ENCODE measurements around the gene TMEM98. TPM values are rescaled to one million over a fixed set of nuclear protein-coding genes. Genes with fewer than 3 reads are reported as not detected.

The TMEM98 gene
- total and polyA plus RNA-seq, 9 of the 15 experiments (the other 6 are each of a cell fraction or from before 2014, with no cell fraction given): 33.5 to 164 (median 84.7) TPM

- TF ChIP-seq, protein P1, sequence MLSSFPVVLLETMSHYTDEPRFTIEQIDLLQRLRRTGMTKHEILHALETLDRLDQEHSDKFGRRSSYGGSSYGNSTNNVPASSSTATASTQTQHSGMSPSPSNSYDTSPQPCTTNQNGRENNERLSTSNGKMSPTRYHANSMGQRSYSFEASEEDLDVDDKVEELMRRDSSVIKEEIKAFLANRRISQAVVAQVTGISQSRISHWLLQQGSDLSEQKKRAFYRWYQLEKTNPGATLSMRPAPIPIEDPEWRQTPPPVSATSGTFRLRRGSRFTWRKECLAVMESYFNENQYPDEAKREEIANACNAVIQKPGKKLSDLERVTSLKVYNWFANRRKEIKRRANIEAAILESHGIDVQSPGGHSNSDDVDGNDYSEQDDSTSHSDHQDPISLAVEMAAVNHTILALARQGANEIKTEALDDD (IDR thresholded peaks at IDR 0.05): no peak
- TF ChIP-seq ERF (CRISPR knock-in tag; IDR thresholded peaks at IDR 0.05) (no peak), CBFA2T3 (IDR thresholded peaks at IDR 0.05) (peak; percentile 32; the same call in 1 of the 2 replicates), ATF7 (IDR thresholded peaks at IDR 0.05) (no peak)
Observed at GRCh38 chr17:32960815-32961214, 32.9 kb downstream of the TMEM98 start (continued).

DNA sequence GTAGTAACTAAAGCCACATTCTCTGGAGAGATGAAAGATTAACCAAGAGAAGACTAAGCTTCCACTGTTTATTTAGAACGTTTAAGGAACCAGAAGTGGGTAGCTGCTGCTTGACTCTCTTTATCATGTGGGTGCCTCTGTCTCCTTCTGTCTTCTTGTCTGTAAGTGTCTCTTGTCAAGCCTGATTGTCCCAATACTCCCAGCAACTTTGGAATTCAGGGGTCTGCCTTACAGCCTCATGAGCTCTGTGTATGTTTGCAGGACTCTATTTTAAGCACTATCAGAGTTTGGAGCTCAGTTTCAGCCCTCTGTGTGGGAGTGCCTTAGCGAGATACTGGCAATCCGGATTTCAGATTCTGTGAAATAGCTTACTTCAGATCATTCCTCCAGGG, 34.4 kb downstream of the TMEM98 start:
- H3K79me2 ChIP-seq (ENCODE audit: control insufficient read depth, insufficient read depth, low read length): no peaks in the 10 kb centered on the region
- H3K4me1 ChIP-seq (replicated peaks in 1 of 2; ENCODE audit: control insufficient read depth in 2 of 2, insufficient read depth in 2 of 2, low read length in 2 of 2): peaks cover 16 to 41% of the 10 kb centered on the region in 2 experiments
- intact Hi-C loops (cut with micrococcal nuclease): loop anchor here (5.0 kb wide), 1 partner anchor 35 kb away; no protein-coding TSS in a partner anchor
- peak overlapping the region; percentile 16; the same call in 2 of the 3 replicates for H3K27ac ChIP-seq (ENCODE audit: extremely low read depth, low read depth, low read length)
- peak overlapping the region; percentile 29 for H2AFZ ChIP-seq (ENCODE audit: low read depth, low read length)
- H3K4me2 ChIP-seq (ENCODE audit: insufficient read depth, low read length): peak overlapping the region; percentile 36; the same call in 1 of the 2 replicates
- no peaks in the 10 kb centered on the region for H3K36me3 ChIP-seq (ENCODE audit: control insufficient read depth, insufficient read depth, low read length)
- no peak overlapping the region for H3K9ac ChIP-seq (ENCODE audit: insufficient read depth in 1 of 2, low read depth in 2 of 2, low read length in 2 of 2)
- no peaks in the 10 kb centered on the region for H3K27me3 ChIP-seq (ENCODE audit: control insufficient read depth in 2 of 2, insufficient read depth in 2 of 2, low read length in 2 of 2)
- in situ Hi-C loops (cut with MboI): no loop called here
- H3K4me3 ChIP-seq: no peak overlapping the region
- ChIA-PET POLR2A (interaction anchor here (0.9 to 1.9 kb wide), 11 partner anchors 9 to 53 kb away, joined by 3 to 8 read pairs (median 4); no protein-coding TSS in a partner anchor), CTCF (ENCODE audit: low intra/inter-chr PET ratio) (no interaction called here)
- peak in 1 of 4 experiments; percentile 75 for DNase-seq (ENCODE audit: extremely low read depth in 1 of 4, low spot score in 3 of 4)
- H4K20me1 ChIP-seq (replicated peaks; ENCODE audit: control insufficient read depth, insufficient read depth, low read length): no peaks in the 10 kb centered on the region; the same call in 1 of the 2 replicates
- no TSS peak for BruUV-seq (replicated peaks)
- peak; percentile 76 for ATAC-seq
- no peaks in the 10 kb centered on the region for H3K9me1 ChIP-seq (ENCODE audit: control insufficient read depth, insufficient read depth, low read length)
- 2% methylated on average over 3 of the region's 3 CpGs for WGBS (ENCODE audit: insufficient coverage, low coverage, missing lambda C conversion rate)
- FAIRE-seq: peak; percentile 65
- H3K9me3 ChIP-seq (replicated peaks; ENCODE audit: control insufficient read depth, insufficient read depth, low read depth, low read length): no peaks in the 10 kb centered on the region
- TF ChIP-seq TAL1 (IDR thresholded peaks at IDR 0.05): peak; percentile 31; the same call in 1 of the 2 replicates
- no peak for TF ChIP-seq MIER1 (IDR thresholded peaks at IDR 0.05; ENCODE audit: low read depth)
- TF ChIP-seq SP2 (IDR thresholded peaks at IDR 0.05; ENCODE audit: extremely low read depth, low read depth, low read length, poor library complexity, severe bottlenecking): no peak
- TF ChIP-seq U2AF2 (optimal IDR thresholded peaks at IDR 0.05; ENCODE audit: low read depth, low read length): no peak
- TF ChIP-seq, protein P2, sequence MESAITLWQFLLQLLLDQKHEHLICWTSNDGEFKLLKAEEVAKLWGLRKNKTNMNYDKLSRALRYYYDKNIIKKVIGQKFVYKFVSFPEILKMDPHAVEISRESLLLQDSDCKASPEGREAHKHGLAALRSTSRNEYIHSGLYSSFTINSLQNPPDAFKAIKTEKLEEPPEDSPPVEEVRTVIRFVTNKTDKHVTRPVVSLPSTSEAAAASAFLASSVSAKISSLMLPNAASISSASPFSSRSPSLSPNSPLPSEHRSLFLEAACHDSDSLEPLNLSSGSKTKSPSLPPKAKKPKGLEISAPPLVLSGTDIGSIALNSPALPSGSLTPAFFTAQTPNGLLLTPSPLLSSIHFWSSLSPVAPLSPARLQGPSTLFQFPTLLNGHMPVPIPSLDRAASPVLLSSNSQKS (CRISPR knock-in tag; IDR thresholded peaks at IDR 0.05): no peak
- TF ChIP-seq CBFA2T2 (conservative IDR thresholded peaks at IDR 0.05): peak; percentile 37; the same call in 1 of the 2 replicates
- TF ChIP-seq, protein P1 (IDR thresholded peaks at IDR 0.05): peak; percentile 99
- TF ChIP-seq, protein P3, sequence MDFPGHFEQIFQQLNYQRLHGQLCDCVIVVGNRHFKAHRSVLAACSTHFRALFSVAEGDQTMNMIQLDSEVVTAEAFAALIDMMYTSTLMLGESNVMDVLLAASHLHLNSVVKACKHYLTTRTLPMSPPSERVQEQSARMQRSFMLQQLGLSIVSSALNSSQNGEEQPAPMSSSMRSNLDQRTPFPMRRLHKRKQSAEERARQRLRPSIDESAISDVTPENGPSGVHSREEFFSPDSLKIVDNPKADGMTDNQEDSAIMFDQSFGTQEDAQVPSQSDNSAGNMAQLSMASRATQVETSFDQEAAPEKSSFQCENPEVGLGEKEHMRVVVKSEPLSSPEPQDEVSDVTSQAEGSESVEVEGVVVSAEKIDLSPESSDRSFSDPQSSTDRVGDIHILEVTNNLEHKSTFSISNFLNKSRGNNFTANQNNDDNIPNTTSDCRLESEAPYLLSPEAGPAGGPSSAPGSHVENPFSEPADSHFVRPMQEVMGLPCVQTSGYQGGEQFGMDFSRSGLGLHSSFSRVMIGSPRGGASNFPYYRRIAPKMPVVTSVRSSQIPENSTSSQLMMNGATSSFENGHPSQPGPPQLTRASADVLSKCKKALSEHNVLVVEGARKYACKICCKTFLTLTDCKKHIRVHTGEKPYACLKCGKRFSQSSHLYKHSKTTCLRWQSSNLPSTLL (IDR thresholded peaks at IDR 0.05): no peak
- no peak for TF ChIP-seq ZNF76 (CRISPR knock-in tag; IDR thresholded peaks at IDR 0.05; ENCODE audit: borderline replicate concordance)
- TF ChIP-seq IFI16 (CRISPR knock-in tag; IDR thresholded peaks at IDR 0.05): no peak
- no peak for TF ChIP-seq CHAMP1 (IDR thresholded peaks at IDR 0.05)

All from K562 (cell line).